Stimulated activated naive CD8-positive, alpha-beta T cell treated with anti-CD3 and anti-CD28 coated beads, Interleukin-15, Interleukin-2, amounts not matched to agents 100 U/mL and 50 U/mL, for 24 hours (primary cell): ENCODE measurements around the gene CDC14A.

ENCODE experiments used
- ATAC-seq: fragments of 150-1000 bp; cut with Tn5 transposase; one replicate; pipeline ENCODE4 v1.10.0; 2021
- DNase-seq: peaks from one replicate; pipeline ENCODE4 v3.0.0; 2021

Gene CDC14A

DNA sequence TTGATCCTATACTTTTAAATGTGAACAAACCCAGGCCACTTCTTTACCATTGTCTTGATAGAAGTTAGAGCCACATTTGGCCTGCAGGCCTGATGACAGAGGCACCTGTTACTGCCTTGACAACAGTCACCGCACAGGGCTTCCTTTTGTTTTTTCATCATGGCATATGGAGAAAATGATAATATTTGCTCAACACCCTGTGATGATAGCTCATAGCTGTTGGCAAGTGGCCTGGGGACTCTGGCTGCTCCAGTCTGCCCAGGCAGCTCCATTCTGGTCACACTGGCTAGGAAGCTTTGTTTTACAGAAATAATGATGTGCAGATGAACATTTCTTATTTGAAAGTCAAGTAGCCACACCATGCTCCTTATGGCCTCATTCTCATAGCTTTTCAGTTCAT lies 96.1 kb downstream of the CDC14A start:
- DNase-seq (no peak), ATAC-seq (no peak)

DNA sequence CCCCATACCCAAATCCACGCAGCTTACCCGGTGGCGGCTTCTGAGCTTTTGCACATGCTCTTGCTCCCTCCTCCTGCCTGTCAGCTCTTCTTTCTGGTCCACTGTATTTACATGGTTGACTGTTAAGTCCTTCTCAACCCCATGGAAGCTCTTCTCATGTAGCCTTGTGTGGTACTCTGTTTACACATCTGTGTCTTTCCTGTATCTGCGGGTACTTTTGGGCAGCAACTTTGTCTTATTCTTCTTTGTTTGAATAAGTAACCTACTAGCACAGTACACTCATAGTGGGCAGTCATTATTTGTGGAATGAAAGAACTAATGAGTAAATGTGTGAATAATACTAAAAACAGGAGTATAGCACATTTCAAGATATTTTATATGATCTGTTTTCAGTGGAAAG lies 97.2 kb downstream of the CDC14A start:
- ATAC-seq: peak; percentile 79
- DNase-seq: no peak

DNA sequence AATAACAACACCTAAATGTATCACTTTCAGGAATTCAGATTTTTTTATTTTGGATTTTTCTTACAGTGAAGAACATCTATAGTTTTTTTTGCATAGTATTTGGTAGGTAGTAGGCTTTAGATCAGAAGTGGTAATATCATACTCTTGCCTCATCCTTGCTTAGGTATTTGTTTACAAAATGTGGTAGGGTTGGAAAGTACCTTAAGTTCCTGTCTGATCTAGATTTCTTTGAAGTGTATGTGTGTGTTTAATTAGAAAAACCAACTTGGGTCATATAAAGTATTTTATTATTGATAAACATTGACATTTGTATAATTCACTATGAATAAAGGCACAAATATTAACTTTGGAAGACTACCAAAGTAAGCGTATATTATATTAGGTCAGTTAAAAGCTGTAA lies 100.3 kb downstream of the CDC14A start:
- peak; percentile 64 for ATAC-seq
- no peak for DNase-seq

DNA sequence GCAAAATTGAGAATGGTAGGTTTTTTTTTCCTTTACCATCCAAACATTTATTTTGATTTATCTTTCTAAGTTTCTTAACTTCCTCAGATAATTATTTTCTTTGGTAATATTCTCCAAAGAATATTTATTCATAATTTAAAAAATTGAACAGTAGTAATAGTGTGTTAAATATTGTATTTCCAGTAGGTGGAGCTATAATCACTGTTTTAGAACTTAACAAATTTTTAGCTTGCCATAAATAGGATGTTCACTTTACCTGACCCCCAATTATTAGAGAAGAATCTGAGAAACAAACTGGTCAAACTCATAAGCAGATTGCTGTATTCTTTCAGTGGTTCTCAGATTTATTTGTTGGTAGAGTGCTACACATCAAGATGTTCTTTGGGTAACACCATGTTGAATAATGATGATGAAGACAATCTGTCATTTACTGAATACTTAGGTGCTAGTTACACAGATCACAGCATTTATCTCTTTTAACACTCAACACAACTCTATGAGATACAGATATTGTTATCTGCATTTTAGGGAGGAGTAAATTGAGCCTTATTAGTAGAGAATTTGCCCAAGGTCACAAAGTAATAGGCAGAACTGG lies 103.3 kb downstream of the CDC14A start:
- no peak for DNase-seq
- no peak for ATAC-seq

DNA sequence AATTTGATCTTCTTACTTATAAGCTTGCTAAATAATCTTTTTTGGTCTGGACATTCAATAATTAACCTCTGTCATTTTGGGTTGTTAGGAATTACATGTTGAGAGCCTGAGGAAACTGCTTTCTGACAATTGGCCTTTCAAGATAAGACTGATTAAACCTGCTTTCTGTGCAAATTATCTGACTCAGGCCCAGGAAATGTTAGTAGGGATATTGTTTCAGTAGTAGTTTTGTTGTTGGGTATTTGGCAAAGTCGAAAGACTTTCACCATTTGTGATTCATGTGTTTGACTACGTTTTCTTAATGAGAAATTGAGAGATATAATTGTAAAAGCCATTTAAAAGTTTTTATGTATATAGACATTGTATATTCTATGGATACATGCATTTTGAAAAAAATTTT lies 104.6 kb downstream of the CDC14A start:
- ATAC-seq (no peak), DNase-seq (no peak)

DNA sequence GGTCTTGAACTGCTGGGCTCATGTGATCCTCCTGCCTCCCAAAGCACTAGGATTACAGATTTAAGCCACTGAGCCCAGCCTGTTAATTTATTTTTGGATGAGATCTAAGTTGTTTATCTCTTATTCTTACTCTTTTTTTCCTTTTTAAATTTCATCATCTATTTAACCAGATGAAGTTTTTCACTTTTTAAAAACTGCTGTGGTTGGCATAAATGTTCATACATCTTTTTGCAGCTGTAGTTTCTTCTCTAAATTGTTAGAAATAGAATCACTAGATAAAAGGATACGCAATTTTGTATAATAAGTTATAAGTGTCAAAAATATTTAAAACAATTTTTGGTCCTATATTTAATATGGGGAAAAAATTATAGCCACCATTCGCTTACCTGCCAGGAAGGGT lies 105.4 kb downstream of the CDC14A start:
- DNase-seq: no peak
- no peak for ATAC-seq

DNA sequence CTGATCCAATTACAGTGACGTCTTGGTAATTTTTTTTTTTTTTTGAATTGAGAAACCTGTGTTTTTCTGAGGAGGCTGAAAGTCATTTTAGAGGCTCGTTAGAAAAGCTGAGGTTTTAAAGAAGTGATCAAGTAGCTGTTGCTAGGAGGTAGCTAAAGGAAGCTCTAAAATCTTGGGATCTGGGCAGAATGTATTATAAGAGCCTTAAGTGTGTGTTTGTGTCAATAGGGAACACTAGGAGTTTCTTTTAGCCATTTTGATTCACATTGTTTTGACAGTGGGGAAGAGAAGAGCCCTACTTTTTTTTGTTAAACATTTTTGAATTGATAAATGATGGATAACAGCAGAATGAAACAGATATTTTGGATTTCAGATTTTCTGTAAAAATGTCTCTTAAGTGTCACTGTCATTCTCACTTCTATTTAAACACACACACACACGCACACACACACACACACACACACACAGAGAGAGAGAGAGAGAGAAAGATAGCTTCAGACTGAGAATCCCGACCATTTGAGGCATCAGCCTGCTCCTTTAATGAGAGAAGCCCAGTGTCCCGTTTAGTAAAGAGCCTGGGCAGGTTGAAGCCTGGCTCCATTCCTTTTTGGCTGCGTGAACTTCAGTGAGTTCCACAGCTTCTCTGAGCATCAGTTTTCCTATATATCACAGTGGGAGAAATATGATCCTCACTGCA lies 106.5 kb downstream of the CDC14A start:
- no peak for ATAC-seq

DNA sequence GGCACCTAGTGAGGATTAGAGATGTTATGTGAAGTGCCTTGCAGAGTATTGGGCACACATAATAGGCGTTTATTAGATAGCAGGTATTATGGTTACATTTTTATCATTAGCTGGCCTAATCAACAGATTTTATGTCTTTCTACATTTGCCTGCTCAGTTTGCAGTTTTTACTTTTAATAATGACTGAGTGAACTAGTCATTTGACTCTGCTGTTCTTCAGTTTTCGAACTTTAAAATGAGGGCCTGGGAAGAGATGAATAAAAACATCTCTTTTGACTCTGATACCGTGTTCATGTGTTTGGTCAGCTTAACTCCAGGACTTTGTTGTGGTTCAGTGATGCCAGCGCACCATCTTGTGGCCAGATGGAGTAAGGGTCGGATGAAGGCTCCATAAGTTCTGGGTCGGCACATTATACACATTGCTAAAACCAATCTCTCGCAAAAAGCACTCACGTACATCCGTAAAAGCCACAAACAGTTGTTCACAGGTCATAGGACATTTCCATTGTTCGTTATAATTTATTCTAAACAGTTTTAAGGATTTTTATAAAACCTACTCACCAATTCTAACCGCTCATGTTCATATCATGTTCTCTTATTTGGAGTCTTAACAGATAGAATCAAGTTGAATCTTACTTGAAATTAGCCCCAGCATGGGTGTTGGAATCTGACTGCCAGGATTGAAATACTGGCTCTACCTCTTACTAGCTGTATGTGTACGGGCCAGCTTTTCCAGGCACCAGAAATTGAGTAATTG lies 107.2 kb downstream of the CDC14A start:
- ATAC-seq (peak; percentile 80), DNase-seq (peak; percentile 72)

More for the DNA sequence above, 106.5 kb downstream of the CDC14A start:
- no peak for DNase-seq

DNA sequence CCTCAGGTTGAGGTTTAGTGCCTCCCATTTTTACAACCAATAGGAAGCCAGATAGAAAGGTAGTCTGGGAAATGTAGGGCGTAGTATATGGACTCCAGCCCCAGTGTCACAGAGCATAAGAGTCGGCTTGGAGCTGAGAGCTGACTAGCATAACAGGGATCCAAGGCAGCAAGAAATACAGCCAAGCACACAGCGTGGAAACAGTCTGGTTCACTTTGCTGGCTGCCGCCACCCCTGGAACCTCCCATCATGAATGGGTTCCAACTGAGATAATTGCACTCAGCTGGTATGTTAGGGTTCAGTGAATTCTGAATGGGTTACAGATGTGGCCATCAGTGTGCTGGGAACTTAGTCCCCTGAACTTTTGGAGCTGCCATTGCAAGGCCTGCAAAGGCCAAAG lies 108.9 kb downstream of the CDC14A start:
- no peak for ATAC-seq
- DNase-seq: no peak

DNA sequence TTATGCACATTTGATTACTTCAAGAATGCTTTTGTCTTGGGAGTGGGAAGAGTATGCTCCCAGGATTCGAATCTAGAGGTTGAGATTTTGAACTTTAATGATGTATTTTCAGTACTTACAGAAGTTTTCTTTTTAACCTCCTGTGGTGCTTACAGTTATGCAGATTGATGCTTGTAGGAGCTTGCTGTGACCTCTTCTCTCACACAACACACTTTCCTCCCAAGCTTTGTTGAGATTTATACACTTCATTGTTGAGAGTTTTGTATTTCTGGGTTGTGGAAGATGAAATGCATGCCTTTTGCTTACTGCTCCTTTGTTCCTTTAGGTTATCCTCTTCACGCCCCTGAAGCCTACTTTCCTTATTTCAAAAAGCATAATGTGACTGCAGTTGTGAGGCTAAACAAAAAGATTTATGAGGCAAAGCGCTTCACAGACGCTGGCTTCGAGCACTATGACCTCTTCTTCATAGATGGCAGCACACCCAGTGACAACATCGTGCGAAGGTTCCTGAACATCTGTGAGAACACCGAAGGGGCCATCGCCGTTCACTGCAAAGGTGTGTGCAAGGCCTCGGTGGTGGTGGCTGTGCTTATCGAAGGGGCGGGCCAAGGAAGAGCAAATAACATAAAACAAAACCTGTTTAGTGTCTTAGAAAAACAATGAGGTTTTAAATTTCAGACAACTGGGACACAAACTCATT lies 110.2 kb downstream of the CDC14A start:
- DNase-seq (no peak), ATAC-seq (no peak)

DNA sequence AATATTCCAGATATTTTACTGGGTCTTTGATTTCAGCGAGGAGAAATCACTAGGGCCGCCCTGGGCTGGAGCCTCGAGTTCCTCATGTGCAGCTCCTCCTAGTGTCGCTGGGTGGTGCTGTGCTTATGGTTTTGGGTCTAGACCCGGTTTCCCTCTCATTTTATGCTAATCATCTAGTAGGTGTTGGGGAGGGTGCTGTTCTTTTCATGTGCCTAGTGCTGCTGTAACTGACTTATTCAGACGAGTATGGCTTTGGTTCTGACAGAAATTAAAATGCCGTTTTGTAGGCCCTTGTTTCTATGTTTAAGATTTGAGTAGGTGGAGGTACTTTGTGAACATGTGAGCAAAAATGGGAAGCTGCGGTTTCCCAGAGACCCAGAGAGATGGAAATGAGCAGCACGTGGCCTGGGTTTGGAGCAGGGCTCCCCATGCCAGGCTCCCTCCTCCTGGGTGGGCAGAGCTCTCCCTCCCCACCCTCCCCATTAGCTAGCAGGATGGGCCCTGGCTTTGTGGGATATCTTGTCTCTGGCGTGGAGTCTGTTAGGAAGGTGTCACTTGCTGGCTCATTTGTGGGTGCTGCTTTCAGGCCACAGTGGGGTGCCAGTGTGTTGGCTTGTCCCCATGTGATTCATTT lies 111.6 kb downstream of the CDC14A start:
- DNase-seq (peak; percentile 61), ATAC-seq (peak; percentile 89)

DNA sequence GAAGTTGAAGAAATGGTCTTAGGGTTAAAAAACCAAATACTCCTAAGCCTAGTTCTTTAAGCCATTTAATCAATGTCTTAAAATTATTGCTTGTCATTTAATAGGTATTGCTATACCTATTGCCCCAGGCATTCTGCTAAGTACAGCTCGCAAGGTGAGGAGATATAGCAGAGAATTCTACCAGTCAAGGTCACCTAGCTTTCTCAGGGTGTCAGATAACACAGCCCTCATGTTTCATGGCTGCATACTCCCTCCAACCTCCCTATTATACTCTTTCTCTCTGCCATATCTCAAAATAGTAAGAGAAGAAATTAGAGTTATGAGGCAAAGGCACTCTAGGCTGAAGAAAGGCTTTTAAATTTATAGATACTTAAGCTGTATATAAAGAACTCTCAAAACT lies 117.3 kb downstream of the CDC14A start:
- ATAC-seq: no peak
- DNase-seq: no peak

DNA sequence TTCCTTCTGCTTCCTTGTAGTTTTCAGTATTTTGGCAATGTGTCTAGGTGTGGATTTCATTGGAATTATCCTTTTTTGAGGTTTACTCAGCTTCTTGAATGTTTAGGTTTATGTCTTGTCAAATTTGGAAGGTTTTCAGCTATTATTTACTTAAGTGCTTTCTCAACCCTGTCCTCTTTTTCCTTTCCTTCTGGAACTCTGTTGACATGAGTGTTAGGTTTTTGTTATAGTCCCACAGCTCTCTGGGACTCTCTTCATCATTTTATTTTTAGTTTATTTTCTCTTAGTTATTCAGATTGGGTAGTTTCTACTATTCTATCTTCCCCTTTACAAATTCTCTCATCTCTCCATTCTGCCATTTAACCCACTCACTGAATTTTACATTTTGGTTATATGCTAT lies 122.5 kb downstream of the CDC14A start:
- ATAC-seq (no peak), DNase-seq (no peak)

DNA sequence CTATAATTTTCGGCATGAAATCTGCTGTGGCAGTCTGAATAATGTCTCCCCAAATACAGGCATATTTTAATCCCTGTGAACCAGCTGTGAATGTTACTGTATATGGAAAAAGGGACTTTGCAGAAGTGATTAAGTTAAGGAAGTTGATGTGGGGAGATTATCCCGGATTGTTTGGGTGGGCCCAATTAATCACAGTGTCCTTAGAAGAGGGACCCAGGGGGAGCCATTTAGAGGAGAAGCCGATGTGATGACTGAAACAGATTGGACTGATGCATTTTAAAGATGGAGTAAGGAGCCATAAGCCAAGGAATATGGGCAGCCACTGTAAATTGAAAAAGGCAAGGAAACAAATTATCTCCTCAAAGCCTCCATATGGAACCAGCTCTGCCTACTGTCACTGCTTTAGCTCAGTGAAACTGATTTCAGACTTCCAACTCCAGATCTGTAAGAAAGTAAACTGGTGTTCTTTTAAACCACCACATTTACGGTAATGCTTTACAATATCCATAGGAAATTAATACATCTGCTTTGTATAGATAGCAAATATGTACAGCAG lies 124.5 kb downstream of the CDC14A start:
- DNase-seq (no peak), ATAC-seq (no peak)

DNA sequence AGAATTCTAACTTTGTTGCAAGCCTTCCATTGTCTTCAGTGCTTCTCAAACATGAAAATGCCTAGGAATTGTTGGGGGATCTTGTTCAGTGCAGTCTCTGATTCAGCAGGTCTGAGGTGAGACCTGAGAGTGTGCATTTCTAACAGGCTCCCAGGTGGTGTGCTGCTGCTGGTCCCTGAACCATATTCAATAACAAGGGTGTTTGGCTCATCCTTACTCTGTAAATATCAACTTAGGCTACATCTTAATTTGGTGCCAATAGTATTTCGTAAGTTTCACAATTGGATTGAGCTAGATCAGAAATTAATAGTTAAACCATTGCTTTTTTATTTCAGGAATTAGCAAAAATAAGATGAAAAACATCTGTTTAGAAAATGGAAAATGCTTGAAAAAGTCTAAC lies 126.5 kb downstream of the CDC14A start:
- ATAC-seq (no peak), DNase-seq (no peak)

DNA sequence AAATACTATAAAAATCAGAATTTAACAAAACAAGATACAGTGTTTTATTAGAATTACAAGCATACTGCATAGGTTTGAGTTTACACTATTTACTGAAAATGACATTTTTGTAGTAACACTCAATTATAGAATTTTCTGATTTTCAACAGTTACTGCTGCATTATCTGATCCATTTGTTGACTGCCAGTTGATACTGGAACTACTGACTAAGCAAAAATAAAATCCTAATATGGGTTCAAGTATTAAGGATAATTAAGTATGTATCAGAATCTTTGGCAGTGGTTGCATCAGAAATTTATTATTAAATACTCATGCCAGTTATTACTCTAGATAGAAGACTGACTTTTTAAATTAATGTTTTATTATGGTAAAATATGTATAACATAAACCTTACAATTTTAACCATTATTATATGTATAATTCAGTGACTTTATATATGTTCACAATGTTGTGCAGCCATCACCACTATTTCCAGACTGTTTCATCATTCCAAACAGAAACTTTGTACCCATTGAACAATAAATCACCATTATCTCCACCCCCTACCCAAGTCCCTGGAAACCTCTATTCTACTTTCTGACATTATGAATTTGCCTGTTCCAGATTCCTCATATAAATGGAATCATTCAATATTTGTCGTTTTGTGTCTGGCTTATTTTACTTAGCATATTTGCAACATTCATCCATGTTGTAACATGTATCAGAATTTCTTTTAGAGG lies 127.5 kb downstream of the CDC14A start:
- DNase-seq (no peak), ATAC-seq (no peak)

DNA sequence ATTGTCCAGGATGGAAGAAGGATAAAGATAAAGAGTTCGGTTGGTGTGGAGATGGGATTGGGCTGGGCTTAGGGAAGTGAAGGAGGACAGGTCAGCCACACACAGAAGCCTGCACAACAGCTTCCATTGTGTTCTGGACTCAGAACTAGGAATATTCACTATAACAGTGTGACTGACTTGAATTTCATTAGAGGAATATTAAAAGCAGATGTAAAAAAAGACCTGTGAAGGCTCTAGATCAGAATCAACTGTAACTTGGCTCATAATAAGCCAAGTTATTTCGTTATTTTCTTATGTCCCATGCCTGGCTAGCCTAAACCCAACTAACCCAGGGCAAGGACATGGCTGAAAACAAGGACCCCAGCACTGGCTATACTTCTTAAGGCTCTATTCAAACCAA lies 129.0 kb downstream of the CDC14A start:
- DNase-seq (no peak), ATAC-seq (no peak)

DNA sequence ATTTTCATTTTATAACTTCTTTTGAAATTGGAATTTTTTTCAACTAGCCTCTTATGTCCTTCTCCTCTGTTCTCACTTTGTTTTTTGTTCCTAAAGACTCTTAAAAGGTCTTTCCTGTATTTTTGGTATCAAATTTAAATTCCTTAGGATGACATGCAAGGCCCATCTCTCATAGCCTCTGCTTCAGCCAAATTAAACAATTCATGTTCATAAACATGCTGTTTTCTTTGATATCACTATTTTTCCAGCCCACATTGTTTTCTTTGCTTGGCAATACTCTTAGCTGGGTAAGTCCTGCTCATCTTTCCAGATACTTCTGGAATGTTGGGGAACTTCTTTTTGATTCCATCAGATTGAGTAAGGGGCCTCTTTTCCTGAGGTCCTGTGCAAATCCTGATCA lies 129.9 kb downstream of the CDC14A start:
- no peak for ATAC-seq

DNA sequence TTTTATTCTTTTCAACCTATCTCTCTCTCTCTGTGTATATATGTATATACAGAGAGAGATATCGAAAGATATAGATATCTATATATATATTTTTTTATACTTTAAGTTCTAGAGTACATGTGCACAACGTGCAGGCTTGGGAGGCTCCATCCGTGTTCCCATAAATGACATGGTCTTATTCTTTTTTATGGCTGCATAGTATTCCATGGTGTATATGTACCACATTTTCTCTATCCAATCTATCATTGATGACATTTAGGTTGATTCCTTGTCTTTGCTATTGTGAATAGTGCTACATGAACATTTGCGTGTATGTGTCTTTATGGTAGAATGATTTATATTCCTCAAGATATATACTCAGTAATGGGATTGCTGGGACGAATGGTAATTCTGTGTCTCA lies 130.4 kb downstream of the CDC14A start:
- DNase-seq: no peak
- ATAC-seq: no peak

More for the DNA sequence above, 129.9 kb downstream of the CDC14A start:
- no peak for DNase-seq

DNA sequence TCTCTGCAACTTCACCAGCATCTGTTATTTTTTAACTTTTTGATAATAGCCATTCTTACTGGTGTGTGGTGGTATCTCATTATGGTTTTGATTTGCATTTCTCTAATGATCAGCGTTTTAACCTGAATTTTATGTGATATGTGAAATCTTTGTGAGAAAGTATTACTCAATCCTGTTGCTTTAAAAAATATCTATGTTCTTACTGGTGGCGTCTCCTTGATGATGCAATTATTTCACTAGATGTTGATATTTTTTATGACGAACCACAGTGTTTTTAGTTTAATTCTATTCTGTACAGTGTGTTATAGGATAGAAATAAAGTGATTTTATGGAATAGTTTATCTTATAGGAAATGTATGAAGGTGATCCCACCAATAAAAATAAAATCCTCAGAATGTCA lies 130.9 kb downstream of the CDC14A start:
- DNase-seq (no peak), ATAC-seq (no peak)

DNA sequence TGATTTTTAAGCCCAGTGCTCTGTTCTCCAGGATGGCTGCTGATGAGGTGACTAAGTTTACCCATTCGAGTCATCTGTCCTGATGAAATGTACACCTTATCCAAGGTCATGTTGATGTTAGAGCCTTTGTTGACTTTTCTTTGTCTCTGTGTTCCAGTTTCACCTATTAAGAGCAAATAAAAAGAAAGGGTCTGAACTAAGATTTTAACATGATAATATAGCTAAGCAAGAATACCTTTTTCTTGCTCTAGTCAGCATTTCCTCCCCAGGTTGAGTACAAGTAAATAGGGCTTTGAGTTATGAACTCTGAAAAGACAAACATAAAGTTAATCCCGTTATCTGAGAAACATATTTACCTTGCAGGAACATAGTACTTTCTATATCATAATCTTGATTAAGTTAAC lies 133.6 kb downstream of the CDC14A start:
- DNase-seq (no peak), ATAC-seq (no peak)
